Stimulated activated CD8-positive, alpha-beta memory T cell treated with anti-CD3 and anti-CD28 coated beads, Interleukin-2, amount 100 ng/mL, for 1 hour (primary cell): ENCODE measurements around the gene OVCH2.
"Not testable (repeated sequence)": the region's sequence is repeated elsewhere in the genome, so short reads cannot be mapped to it uniquely, and the experiment has no call there.

Experiments
- DNase-seq, 2 donors: peaks; one replicate each; pipeline ENCODE4 v3.0.0-alpha.2; 2020; ENCODE audit warnings: low read depth in 2 of 2

OVCH2 gene

GRCh38 chr11:7706377-7706776 is at the start of gene OVCH2:
TSS of gene OVCH2 (minus strand) at chr11:7706477. CDS start at chr11:7706394, 83 bp downstream.
- DNase-seq, result no peak

- no peak for DNase-seq
Observed at GRCh38 chr11:7749456-7749855, 43.2 kb upstream of the OVCH2 start.

- not testable (repeated sequence) for DNase-seq
Observed at GRCh38 chr11:7734767-7735166, 28.5 kb upstream of the OVCH2 start.

GRCh38 chr11:7714786-7715185 is 8.5 kb upstream of the OVCH2 start:
- no peak for DNase-seq

GRCh38 chr11:7703740-7704139 is 2.5 kb downstream of the OVCH2 start:
- DNase-seq, result no peak

- no peak for DNase-seq
Observed at GRCh38 chr11:7696424-7696823, 9.9 kb downstream of the OVCH2 start.

- no peak for DNase-seq
Observed at GRCh38 chr11:7694235-7694634, 12.0 kb downstream of the OVCH2 start.

- DNase-seq, result no peak
Observed at GRCh38 chr11:7692426-7692825, 13.9 kb downstream of the OVCH2 start.

- no peak for DNase-seq
Observed at GRCh38 chr11:7691759-7692350, 14.4 kb downstream of the OVCH2 start.

GRCh38 chr11:7690648-7691047 is 15.6 kb downstream of the OVCH2 start:
- DNase-seq, result no peak

- DNase-seq, result no peak
Observed at GRCh38 chr11:7689239-7689638, 17.0 kb downstream of the OVCH2 start.

- no peak for DNase-seq
Observed at GRCh38 chr11:7688238-7688826, 17.9 kb downstream of the OVCH2 start.

- no peak for DNase-seq
Observed at GRCh38 chr11:7687386-7687785, 18.9 kb downstream of the OVCH2 start.

- no peak for DNase-seq
Observed at GRCh38 chr11:7686761-7687160, 19.5 kb downstream of the OVCH2 start.

- DNase-seq, result no peak
Observed at GRCh38 chr11:7683571-7683970, 22.7 kb downstream of the OVCH2 start.

- no peak for DNase-seq
Observed at GRCh38 chr11:7677796-7678201, 28.5 kb downstream of the OVCH2 start.

GRCh38 chr11:7677071-7677470 is 29.2 kb downstream of the OVCH2 start:
- DNase-seq, result no peak

- no peak for DNase-seq
Observed at GRCh38 chr11:7675631-7676030, 30.6 kb downstream of the OVCH2 start.

- no peak for DNase-seq
Observed at GRCh38 chr11:7673724-7674434, 32.4 kb downstream of the OVCH2 start.

GRCh38 chr11:7672960-7673723 is 33.1 kb downstream of the OVCH2 start, which contains the start of gene CYB5R2:
TSS of gene CYB5R2 (minus strand) at chr11:7673500. CDS start at chr11:7672825, 675 bp downstream.
- no peak for DNase-seq

GRCh38 chr11:7672276-7672959 is 33.9 kb downstream of the OVCH2 start:
- DNase-seq, result no peak
